HEK293 (cell line): Measurements from ENCODE around the gene PLPPR1.
"Not testable (repeated sequence)": the region's sequence is repeated elsewhere in the genome, so short reads cannot be mapped to it uniquely, and the experiment has no call there.

Experiments
- CTCF ChIA-PET: fragments of 350-600 bp; formaldehyde crosslinking; extraction: SDS; loops from one replicate; lab custom pipeline; 2021; ENCODE audit warnings: antibody characterized with exemption; lab: Yijun Ruan, JAX
- POLR2A ChIA-PET: fragments of 300-600 bp; formaldehyde crosslinking; extraction: SDS; loops from one replicate; lab custom pipeline; 2020; ENCODE audit warnings: antibody characterized with exemption, inconsistent platforms; lab: Yijun Ruan, JAX
- H3K27ac ChIP-seq: fragments of 200-500 bp; sonication (Bioruptor generic); 2 replicates; pipeline ENCODE4 v1.5.1; 2014; ENCODE audit warnings: low read depth, low read length, control low read depth, inconsistent platforms; ENCODE audit errors: extremely low read depth
- H3K36me3 ChIP-seq, 2 experiments: fragments of 200-500 bp in 1 of 2; sonication (Bioruptor generic) in 1 of 2; 1 replicate in 1 of 2; 2 replicates in 1 of 2; pipeline ENCODE4 v1.5.1; 2014 to 2017; ENCODE audit warnings: inconsistent platforms in 2 of 2, low read length in 2 of 2; ENCODE audit not compliant: control insufficient read depth in 2 of 2, insufficient read depth in 1 of 2
- H3K4me1 ChIP-seq: fragments of 200-500 bp; sonication (Bioruptor generic); 2 replicates; pipeline ENCODE4 v1.5.1; 2014; ENCODE audit warnings: mild to moderate bottlenecking, low read length, inconsistent platforms; ENCODE audit not compliant: control insufficient read depth, insufficient read depth
- H3K4me3 ChIP-seq: 2 replicates; pipeline ENCODE4 v1.5.1; 2011; ENCODE audit warnings: low read depth, mild to moderate bottlenecking, control low read depth, low read length, moderate library complexity
- H3K9me3 ChIP-seq: fragments of 200-500 bp; sonication (Bioruptor generic); 2 replicates; pipeline ENCODE4 v1.5.1; 2014; ENCODE audit warnings: low read depth, low read length, inconsistent platforms; ENCODE audit not compliant: control insufficient read depth, insufficient read depth
- ATF2 ChIP-seq: fragments of 450-650 bp; formaldehyde crosslinking; IDR thresholded peaks from 2 replicates; pipeline ENCODE4 v1.5.1; 2016; ENCODE audit warnings: missing biosample characterization, missing genetic modification characterization, low read depth
- EGR2 ChIP-seq: fragments of 450-650 bp; formaldehyde crosslinking; IDR thresholded peaks from 2 replicates; pipeline ENCODE4 v1.5.1; 2016; ENCODE audit warnings: low read depth, missing biosample characterization, missing genetic modification characterization
- KLF10 ChIP-seq: fragments of 450-650 bp; IDR thresholded peaks from 2 replicates; pipeline ENCODE4 v1.5.1; 2018; ENCODE audit warnings: missing biosample characterization, mild to moderate bottlenecking, missing genetic modification characterization
- SETDB1 ChIP-seq: IDR thresholded peaks from one replicate; pipeline ENCODE4 v1.6.1; 2017; ENCODE audit warnings: mild to moderate bottlenecking, low read length, moderate library complexity, mixed read lengths; ENCODE audit not compliant: insufficient read length
- ZBTB21 ChIP-seq: fragments of 450-650 bp; formaldehyde crosslinking; IDR thresholded peaks from 2 replicates; pipeline ENCODE4 v1.5.1; 2017; ENCODE audit warnings: missing biosample characterization, missing genetic modification characterization
- ZBTB8A ChIP-seq: fragments of 450-650 bp; formaldehyde crosslinking; IDR thresholded peaks from 2 replicates; pipeline ENCODE4 v1.5.1; 2016; ENCODE audit warnings: missing biosample characterization, missing genetic modification characterization
- ZNF132 ChIP-seq: fragments of 450-650 bp; formaldehyde crosslinking; IDR thresholded peaks from 2 replicates; pipeline ENCODE4 v1.5.1; 2017; ENCODE audit warnings: missing biosample characterization, missing genetic modification characterization, borderline replicate concordance
- ZNF138 ChIP-seq: fragments of 450-650 bp; formaldehyde crosslinking; IDR thresholded peaks from 2 replicates; pipeline ENCODE4 v1.5.1; 2016; ENCODE audit warnings: missing biosample characterization, missing genetic modification characterization, borderline replicate concordance
- ZNF148 ChIP-seq: fragments of 450-650 bp; formaldehyde crosslinking; IDR thresholded peaks from 2 replicates; pipeline ENCODE4 v1.5.0; 2017; ENCODE audit warnings: missing biosample characterization, missing genetic modification characterization, borderline replicate concordance
- ZNF202 ChIP-seq: fragments of 450-650 bp; formaldehyde crosslinking; IDR thresholded peaks from 2 replicates; pipeline ENCODE4 v1.5.1; 2016; ENCODE audit warnings: missing biosample characterization, missing genetic modification characterization, borderline replicate concordance
- ZNF211 ChIP-seq: fragments of 450-650 bp; formaldehyde crosslinking; IDR thresholded peaks from 2 replicates; pipeline ENCODE4 v1.5.1; 2016; ENCODE audit warnings: low read depth, missing biosample characterization, missing genetic modification characterization
- ZNF366 ChIP-seq: fragments of 450-650 bp; formaldehyde crosslinking; conservative IDR thresholded peaks from 2 replicates; pipeline ENCODE4 v1.5.1; 2016; ENCODE audit warnings: missing biosample characterization, missing genetic modification characterization
- ZNF37A ChIP-seq: fragments of 450-650 bp; IDR thresholded peaks from 2 replicates; pipeline ENCODE4 v1.5.1; 2018; ENCODE audit warnings: missing biosample characterization, missing genetic modification characterization
- ZNF423 ChIP-seq: fragments of 450-650 bp; formaldehyde crosslinking; IDR thresholded peaks from 2 replicates; pipeline ENCODE4 v1.5.1; 2016; ENCODE audit warnings: missing biosample characterization, missing genetic modification characterization
- ZNF426 ChIP-seq: fragments of 450-650 bp; formaldehyde crosslinking; IDR thresholded peaks from 2 replicates; pipeline ENCODE4 v1.5.1; 2017; ENCODE audit warnings: missing biosample characterization, missing genetic modification characterization, mild to moderate bottlenecking, inconsistent platforms, moderate library complexity
- ZNF501 ChIP-seq: fragments of 450-650 bp; formaldehyde crosslinking; IDR thresholded peaks from 2 replicates; pipeline ENCODE4 v1.5.1; 2016; ENCODE audit warnings: missing biosample characterization, missing genetic modification characterization
- ZNF549 ChIP-seq: fragments of 450-650 bp; IDR thresholded peaks from 2 replicates; pipeline ENCODE4 v1.5.1; 2018; ENCODE audit warnings: missing biosample characterization, missing genetic modification characterization, mild to moderate bottlenecking, inconsistent platforms, moderate library complexity
- ZNF621 ChIP-seq: fragments of 450-650 bp; formaldehyde crosslinking; IDR thresholded peaks from 2 replicates; pipeline ENCODE4 v1.5.1; 2017; ENCODE audit warnings: missing biosample characterization, missing genetic modification characterization
- ZNF626 ChIP-seq: fragments of 450-650 bp; sonication (Bioruptor Pico); formaldehyde crosslinking; IDR thresholded peaks from 2 replicates; pipeline ENCODE4 v1.5.1; 2018; ENCODE audit warnings: missing biosample characterization, missing genetic modification characterization, inconsistent platforms
- ZNF677 ChIP-seq: fragments of 450-650 bp; IDR thresholded peaks from 2 replicates; pipeline ENCODE4 v1.5.0; 2018; ENCODE audit warnings: missing biosample characterization, mild to moderate bottlenecking, missing genetic modification characterization, moderate library complexity
- ZNF768 ChIP-seq: fragments of 450-650 bp; formaldehyde crosslinking; IDR thresholded peaks from 2 replicates; pipeline ENCODE4 v1.5.1; 2018; ENCODE audit warnings: missing biosample characterization, mild to moderate bottlenecking, missing genetic modification characterization
- ZSCAN23 ChIP-seq: fragments of 450-650 bp; formaldehyde crosslinking; IDR thresholded peaks from 2 replicates; pipeline ENCODE4 v1.5.1; 2016; ENCODE audit warnings: missing biosample characterization, missing genetic modification characterization

PLPPR1 gene

GRCh38 chr9:101326035-101326434, 297.5 kb downstream of the PLPPR1 start:
- CTCF ChIA-PET: interaction anchor here (0.6 to 3.4 kb wide), 3 partner anchors 14 to 344 kb away, joined by 3 to 14 read pairs (median 3); no protein-coding TSS in a partner anchor
- POLR2A ChIA-PET: no interaction called here
- Histone ChIP-seq H3K4me1 (no peaks in the 10 kb centered on the region), H3K27ac (no peak overlapping the region), H3K36me3 (no peaks in the 10 kb centered on the region)
- TF ChIP-seq ZNF501 (tag by site-specific recombination) (no peak), ZNF768 (tag by site-specific recombination) (no peak), ZNF677 (tag by site-specific recombination) (no peak), ZBTB8A (no peak), ATF2 (tag by site-specific recombination) (no peak), ZNF132 (tag by site-specific recombination) (no peak), KLF10 (tag by site-specific recombination) (no peak)
- TF ChIP-seq, all 188 proteins: peak for 0
- Histone ChIP-seq H3K9me3 (no peaks in the 10 kb centered on the region), H3K4me3 (no peak overlapping the region)

- TF ChIP-seq SETDB1 (no peak), ZNF366 (tag by site-specific recombination) (no peak), ZNF426 (tag by site-specific recombination) (no peak), ZNF138 (no peak), ZNF211 (tag by site-specific recombination) (no peak), ZNF202 (no peak), EGR2 (tag by site-specific recombination) (no peak), ZNF626 (tag by site-specific recombination) (no peak), ZNF37A (tag by site-specific recombination) (no peak), ZNF621 (no peak), ZNF148 (tag by site-specific recombination) (no peak), ZBTB21 (tag by site-specific recombination) (no peak), ZNF549 (tag by site-specific recombination) (no peak), ZNF423 (tag by site-specific recombination) (no peak), ZSCAN23 (tag by site-specific recombination) (no peak)
- TF ChIP-seq, all 188 proteins: peak for 0
- Histone ChIP-seq H3K36me3 (no peaks in the 10 kb centered on the region), H3K4me3 (no peak overlapping the region), H3K27ac (no peak overlapping the region), H3K4me1 (no peaks in the 10 kb centered on the region), H3K9me3 (no peaks in the 10 kb centered on the region)
- ChIA-PET POLR2A (no interaction called here), CTCF (interaction anchor here (3.4 kb wide), 1 partner anchor 15 kb away, joined by 14 read pairs; no protein-coding TSS in a partner anchor)
These were observed 298.0 kb downstream of the PLPPR1 start for GRCh38 chr9:101326501-101326900.

GRCh38 chr9:101327422-101327909, 298.9 kb downstream of the PLPPR1 start:
- H3K36me3 ChIP-seq, H3K4me3 ChIP-seq, CTCF ChIA-PET, POLR2A ChIA-PET, H3K4me1 ChIP-seq, H3K9me3 ChIP-seq, H3K27ac ChIP-seq: not testable (repeated sequence)
